Measurements from ENCODE around the gene NAPA. TPM values are rescaled to one million over a fixed set of nuclear protein-coding genes. Genes with fewer than 3 reads are reported as not detected.

NAPA gene
- polyA plus RNA-seq, 1 donor from 2014 or later: 100 TPM

DNA sequence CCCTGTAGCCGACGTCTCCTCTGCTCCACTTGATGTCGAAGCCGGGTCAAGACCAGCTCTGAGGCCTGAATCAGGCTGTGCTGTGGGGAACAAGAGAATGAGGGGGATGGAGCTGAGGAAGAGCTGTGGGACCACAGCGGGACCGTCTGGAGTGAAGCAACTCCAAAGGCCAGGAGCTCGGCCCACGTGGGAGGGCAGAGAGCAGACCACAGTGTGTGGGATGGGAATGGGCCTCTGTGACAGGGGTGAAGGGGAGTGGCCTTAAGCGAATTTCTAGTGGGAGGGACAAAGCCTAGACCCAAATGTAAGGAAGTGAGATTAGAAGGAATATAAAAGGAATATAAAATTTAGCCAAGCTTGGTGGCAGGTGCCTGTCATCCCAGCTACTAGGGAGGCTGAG, 39.4 kb downstream of the NAPA start:
- H3K27me3 ChIP-seq (ENCODE audit: insufficient read depth, low read depth, low read length): no peaks in the 10 kb centered on the region
- no peaks in the 10 kb centered on the region for H3K9me3 ChIP-seq (ENCODE audit: low read length)
- H3K27ac ChIP-seq (ENCODE audit: low read length): no peak overlapping the region
- H3K4me3 ChIP-seq (ENCODE audit: low read length): no peak overlapping the region
- H3K4me2 ChIP-seq (ENCODE audit: low read length): no peak overlapping the region
- no peaks in the 10 kb centered on the region for H3F3A ChIP-seq (ENCODE audit: insufficient read depth, low read length, poor library complexity, severe bottlenecking)
- no peak for TF ChIP-seq POLR2AphosphoS5 (IDR thresholded peaks at IDR 0.05)
- no peak for TF ChIP-seq MXI1 (conservative IDR thresholded peaks at IDR 0.05; ENCODE audit: poor library complexity, severe bottlenecking)
- no peak for TF ChIP-seq SMC3 (conservative IDR thresholded peaks at IDR 0.05; ENCODE audit: poor library complexity)
- no peak for TF ChIP-seq RAD21 (conservative IDR thresholded peaks at IDR 0.05)
- TF ChIP-seq EP300 (conservative IDR thresholded peaks at IDR 0.05; ENCODE audit: poor library complexity, severe bottlenecking): no peak
- H3K79me2 ChIP-seq (replicated peaks; ENCODE audit: insufficient read depth, low read length): no peaks in the 10 kb centered on the region
- no peaks in the 10 kb centered on the region for H3K36me3 ChIP-seq (ENCODE audit: insufficient read depth, low read length)
- H3K9me2 ChIP-seq (ENCODE audit: insufficient read depth, low read length): no peaks in the 10 kb centered on the region
- no peak overlapping the region for H2AFZ ChIP-seq (ENCODE audit: low read depth, low read length)
- no peak overlapping the region for H3K9ac ChIP-seq (ENCODE audit: low read length)
- H4K20me1 ChIP-seq (ENCODE audit: insufficient read depth): no peaks in the 10 kb centered on the region

DNA sequence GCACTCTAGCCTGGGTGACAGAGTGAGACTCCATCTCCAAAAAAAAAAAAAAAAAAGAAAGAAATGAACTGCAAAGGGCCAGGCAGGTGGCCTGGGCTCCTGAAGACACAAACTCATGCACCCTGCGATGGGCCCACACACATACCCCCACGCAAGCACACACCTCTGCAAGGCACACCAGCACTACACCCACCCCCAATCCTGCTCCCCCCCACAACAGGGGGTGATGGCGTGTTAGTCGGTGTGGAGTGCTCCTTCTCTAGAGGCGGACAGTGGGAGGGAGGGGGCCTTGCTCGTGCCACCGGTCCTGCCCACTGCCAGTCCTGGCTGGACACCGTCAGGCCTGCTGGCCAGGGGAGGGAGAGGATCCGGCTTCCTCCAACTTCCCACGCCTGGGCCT, 41.5 kb downstream of the NAPA start:
- Histone ChIP-seq H3K9me3 (ENCODE audit: low read length) (no peaks in the 10 kb centered on the region), H2AFZ (ENCODE audit: low read depth, low read length) (no peak overlapping the region), H3K36me3 (ENCODE audit: insufficient read depth, low read length) (no peaks in the 10 kb centered on the region), H3F3A (ENCODE audit: insufficient read depth, low read length, poor library complexity, severe bottlenecking) (no peaks in the 10 kb centered on the region), H3K9ac (ENCODE audit: low read length) (no peak overlapping the region), H3K4me3 (ENCODE audit: low read length) (no peak overlapping the region), H3K9me2 (ENCODE audit: insufficient read depth, low read length) (no peaks in the 10 kb centered on the region), H3K27ac (ENCODE audit: low read length) (no peak overlapping the region), H3K27me3 (ENCODE audit: insufficient read depth, low read depth, low read length) (no peaks in the 10 kb centered on the region), H4K20me1 (ENCODE audit: insufficient read depth) (no peaks in the 10 kb centered on the region), H3K79me2 (replicated peaks; ENCODE audit: insufficient read depth, low read length) (no peaks in the 10 kb centered on the region), H3K4me2 (ENCODE audit: low read length) (no peak overlapping the region)
- no peak for TF ChIP-seq RAD21 (conservative IDR thresholded peaks at IDR 0.05)
- TF ChIP-seq SMC3 (conservative IDR thresholded peaks at IDR 0.05; ENCODE audit: poor library complexity): no peak

DNA sequence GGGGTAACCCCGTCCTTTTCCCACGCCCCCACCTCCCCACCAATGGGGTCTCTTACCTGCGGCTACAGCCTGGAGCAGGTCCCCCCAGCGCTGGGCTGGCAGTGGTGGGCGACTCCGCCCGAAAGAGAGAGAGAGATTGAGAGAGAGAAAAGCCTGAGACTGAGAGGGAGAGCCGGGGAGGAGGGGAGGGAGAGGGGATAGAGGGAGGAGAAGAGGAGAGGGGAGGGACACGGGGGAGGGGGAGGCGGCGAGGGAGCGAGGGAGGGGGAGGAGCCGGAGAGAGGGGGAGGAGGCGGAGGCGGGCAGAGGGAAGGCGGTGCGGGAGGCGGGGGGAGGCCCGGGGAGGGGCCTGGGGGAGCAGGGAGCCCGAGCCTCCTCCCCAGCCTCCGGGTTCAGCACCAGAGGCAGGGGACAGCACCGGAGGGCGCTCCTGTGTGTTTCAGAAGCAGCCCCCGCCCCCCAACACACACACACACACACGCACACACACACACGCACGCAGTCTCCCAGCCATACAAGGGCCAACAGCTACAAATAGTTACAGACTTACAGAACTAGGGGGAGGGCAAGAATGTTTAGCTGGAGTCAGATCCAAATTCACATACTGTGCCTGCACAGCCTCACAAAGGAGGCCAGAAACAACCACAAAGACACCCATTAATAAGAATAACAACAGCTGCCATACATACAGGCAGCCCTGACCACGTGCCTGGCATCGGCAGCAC, 43.0 kb downstream of the NAPA start, which contains the start of gene SLC8A2:
TSS of gene SLC8A2 (minus strand) at position 161 of the 725 bp plus-strand sequence. CDS start 5,490 bp downstream, outside the sequence.
- H3K79me2 ChIP-seq (replicated peaks; ENCODE audit: insufficient read depth, low read length): no peaks in the 10 kb centered on the region
- H3K27me3 ChIP-seq (ENCODE audit: insufficient read depth, low read depth, low read length): no peaks in the 10 kb centered on the region
- peak within 1 kb of the TSS; percentile 49 for H3K4me2 ChIP-seq (ENCODE audit: low read length)
- H3K36me3 ChIP-seq (ENCODE audit: insufficient read depth, low read length): no peaks in the 10 kb centered on the region
- H2AFZ ChIP-seq (ENCODE audit: low read depth, low read length): peak within 1 kb of the TSS; percentile 72
- no peaks in the 10 kb centered on the region for H4K20me1 ChIP-seq (ENCODE audit: insufficient read depth)
- TF ChIP-seq EZH2 (IDR thresholded peaks at IDR 0.05; ENCODE audit: borderline replicate concordance, insufficient read depth, low read length, poor library complexity, severe bottlenecking): no peak
- TF ChIP-seq POLR2AphosphoS5 (IDR thresholded peaks at IDR 0.05): peak; percentile 20
- TF ChIP-seq, protein P1, sequence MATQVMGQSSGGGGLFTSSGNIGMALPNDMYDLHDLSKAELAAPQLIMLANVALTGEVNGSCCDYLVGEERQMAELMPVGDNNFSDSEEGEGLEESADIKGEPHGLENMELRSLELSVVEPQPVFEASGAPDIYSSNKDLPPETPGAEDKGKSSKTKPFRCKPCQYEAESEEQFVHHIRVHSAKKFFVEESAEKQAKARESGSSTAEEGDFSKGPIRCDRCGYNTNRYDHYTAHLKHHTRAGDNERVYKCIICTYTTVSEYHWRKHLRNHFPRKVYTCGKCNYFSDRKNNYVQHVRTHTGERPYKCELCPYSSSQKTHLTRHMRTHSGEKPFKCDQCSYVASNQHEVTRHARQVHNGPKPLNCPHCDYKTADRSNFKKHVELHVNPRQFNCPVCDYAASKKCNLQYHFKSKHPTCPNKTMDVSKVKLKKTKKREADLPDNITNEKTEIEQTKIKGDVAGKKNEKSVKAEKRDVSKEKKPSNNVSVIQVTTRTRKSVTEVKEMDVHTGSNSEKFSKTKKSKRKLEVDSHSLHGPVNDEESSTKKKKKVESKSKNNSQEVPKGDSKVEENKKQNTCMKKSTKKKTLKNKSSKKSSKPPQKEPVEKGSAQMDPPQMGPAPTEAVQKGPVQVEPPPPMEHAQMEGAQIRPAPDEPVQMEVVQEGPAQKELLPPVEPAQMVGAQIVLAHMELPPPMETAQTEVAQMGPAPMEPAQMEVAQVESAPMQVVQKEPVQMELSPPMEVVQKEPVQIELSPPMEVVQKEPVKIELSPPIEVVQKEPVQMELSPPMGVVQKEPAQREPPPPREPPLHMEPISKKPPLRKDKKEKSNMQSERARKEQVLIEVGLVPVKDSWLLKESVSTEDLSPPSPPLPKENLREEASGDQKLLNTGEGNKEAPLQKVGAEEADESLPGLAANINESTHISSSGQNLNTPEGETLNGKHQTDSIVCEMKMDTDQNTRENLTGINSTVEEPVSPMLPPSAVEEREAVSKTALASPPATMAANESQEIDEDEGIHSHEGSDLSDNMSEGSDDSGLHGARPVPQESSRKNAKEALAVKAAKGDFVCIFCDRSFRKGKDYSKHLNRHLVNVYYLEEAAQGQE (IDR thresholded peaks at IDR 0.05; ENCODE audit: borderline replicate concordance): peak; percentile 84
- no peak for TF ChIP-seq RAD21 (conservative IDR thresholded peaks at IDR 0.05)
- TF ChIP-seq EP300 (conservative IDR thresholded peaks at IDR 0.05; ENCODE audit: poor library complexity, severe bottlenecking): no peak
- TF ChIP-seq, protein P2, sequence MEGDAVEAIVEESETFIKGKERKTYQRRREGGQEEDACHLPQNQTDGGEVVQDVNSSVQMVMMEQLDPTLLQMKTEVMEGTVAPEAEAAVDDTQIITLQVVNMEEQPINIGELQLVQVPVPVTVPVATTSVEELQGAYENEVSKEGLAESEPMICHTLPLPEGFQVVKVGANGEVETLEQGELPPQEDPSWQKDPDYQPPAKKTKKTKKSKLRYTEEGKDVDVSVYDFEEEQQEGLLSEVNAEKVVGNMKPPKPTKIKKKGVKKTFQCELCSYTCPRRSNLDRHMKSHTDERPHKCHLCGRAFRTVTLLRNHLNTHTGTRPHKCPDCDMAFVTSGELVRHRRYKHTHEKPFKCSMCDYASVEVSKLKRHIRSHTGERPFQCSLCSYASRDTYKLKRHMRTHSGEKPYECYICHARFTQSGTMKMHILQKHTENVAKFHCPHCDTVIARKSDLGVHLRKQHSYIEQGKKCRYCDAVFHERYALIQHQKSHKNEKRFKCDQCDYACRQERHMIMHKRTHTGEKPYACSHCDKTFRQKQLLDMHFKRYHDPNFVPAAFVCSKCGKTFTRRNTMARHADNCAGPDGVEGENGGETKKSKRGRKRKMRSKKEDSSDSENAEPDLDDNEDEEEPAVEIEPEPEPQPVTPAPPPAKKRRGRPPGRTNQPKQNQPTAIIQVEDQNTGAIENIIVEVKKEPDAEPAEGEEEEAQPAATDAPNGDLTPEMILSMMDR (IDR thresholded peaks at IDR 0.05; ENCODE audit: poor library complexity, severe bottlenecking): no peak
- TF ChIP-seq SMC3 (conservative IDR thresholded peaks at IDR 0.05; ENCODE audit: poor library complexity): peak; percentile 20
- no peak for TF ChIP-seq TAF1 (IDR thresholded peaks at IDR 0.05; ENCODE audit: low read depth)
- TF ChIP-seq MXI1 (conservative IDR thresholded peaks at IDR 0.05; ENCODE audit: poor library complexity, severe bottlenecking): peak; percentile 33
- peak within 1 kb of the TSS; percentile 82 for H3K9ac ChIP-seq (ENCODE audit: low read length)
- H3K4me3 ChIP-seq (ENCODE audit: low read length): peak within 1 kb of the TSS; percentile 82
- no peaks in the 10 kb centered on the region for H3K9me3 ChIP-seq (ENCODE audit: low read length)
- no peaks in the 10 kb centered on the region for H3K9me2 ChIP-seq (ENCODE audit: insufficient read depth, low read length)
- peak within 1 kb of the TSS; percentile 27 for H3K27ac ChIP-seq (ENCODE audit: low read length)
- no peaks in the 10 kb centered on the region for H3F3A ChIP-seq (ENCODE audit: insufficient read depth, low read length, poor library complexity, severe bottlenecking)
